Suprapubic skin (tissue), 4 donors: Measurements from ENCODE around the gene SWI5. TPM values are rescaled to one million over a fixed set of nuclear protein-coding genes. Genes with fewer than 3 reads are reported as not detected.
"Not testable (repeated sequence)": the region's sequence is repeated elsewhere in the genome, so short reads cannot be mapped to it uniquely, and the experiment has no call there.

Experiments used
- DNase-seq, 2 donors: peaks; one replicate each; pipeline ENCODE4 v3.0.0-alpha.2; 2019; ENCODE audit warnings: low spot score in 2 of 2
- H3K27ac ChIP-seq: fragments of 200-600 bp; sonication (generic); one replicate; pipeline ENCODE4 v1.5.1; 2019
- H3K27me3 ChIP-seq: fragments of 200-600 bp; sonication (generic); one replicate; pipeline ENCODE4 v1.5.1; 2019
- H3K36me3 ChIP-seq: fragments of 200-600 bp; sonication (generic); one replicate; pipeline ENCODE4 v1.5.1; 2019
- H3K4me1 ChIP-seq: fragments of 200-600 bp; sonication (generic); one replicate; pipeline ENCODE4 v1.5.1; 2019
- H3K4me3 ChIP-seq: fragments of 200-600 bp; sonication (generic); one replicate; pipeline ENCODE4 v1.5.1; 2019; ENCODE audit warnings: mild to moderate bottlenecking
- H3K9me3 ChIP-seq: fragments of 200-600 bp; sonication (generic); one replicate; pipeline ENCODE4 v1.5.1; 2019
- EP300 ChIP-seq: sonication (generic); formaldehyde crosslinking; IDR thresholded peaks from one replicate; pipeline ENCODE4 v1.6.1; 2017; ENCODE audit warnings: antibody characterized with exemption
- POLR2A ChIP-seq, 2 donors: fragments of 450-650 bp; IDR thresholded peaks; one replicate each; pipeline ENCODE4 v1.6.1; 2017; ENCODE audit warnings: antibody characterized with exemption in 2 of 2, mild to moderate bottlenecking in 2 of 2, moderate library complexity in 2 of 2
- POLR2AphosphoS5 ChIP-seq, 3 donors: sonication (generic); formaldehyde crosslinking; IDR thresholded peaks; one replicate each; pipeline ENCODE4 v1.6.1; 2017; ENCODE audit warnings: antibody characterized with exemption in 3 of 3
- WGBS: methylation state at CpG from one replicate; pipeline ENCODE4 v1.1.5; 2018; 5-methylcytosine and 5-hydroxymethylcytosine counted together
- total RNA-seq, 4 donors: library from RNA; depleted of rRNA; stranded (reverse); fragments of >200 nt; gene quantifications; one replicate each; pipeline ENCODE4 v1.1.0, GENCODE V29; 2016
- TF ChIP-seq, protein P1 (sequence below), 2 donors: fragments of 200-600 bp in 1 of 2; fragments of 450-650 bp in 1 of 2; sonication (generic) in 1 of 2; IDR thresholded peaks; one replicate each; pipeline ENCODE4 v1.5.1; 2016 to 2019; ENCODE audit warnings: antibody characterized with exemption in 2 of 2, mild to moderate bottlenecking in 1 of 2, moderate library complexity in 1 of 2

Gene SWI5
- total RNA-seq: 10 to 100 TPM; 21.1 to 35.3 (median 22.2) TPM

GRCh38 chr9:128276008-128276573 is at the start of gene SWI5:
TSS of gene SWI5 (plus strand) at chr9:128276276.
- H3K4me1 ChIP-seq: peaks cover 43% of the 10 kb centered on the region
- peak; percentile 100 for DNase-seq
- peaks cover 16% of the 10 kb centered on the region for H3K36me3 ChIP-seq
- peak within 1 kb of the TSS; percentile 89 for H3K27ac ChIP-seq
- 0% methylated on average over 32 of the region's 38 CpGs for WGBS
- no peaks in the 10 kb centered on the region for H3K27me3 ChIP-seq
- TF ChIP-seq POLR2AphosphoS5 (IDR thresholded peaks at IDR 0.05) (peak; percentile 11 to 85 (median 14)), POLR2A (IDR thresholded peaks at IDR 0.05) (peak; percentile 58 to 87), EP300 (no peak)
- TF ChIP-seq, protein P1, sequence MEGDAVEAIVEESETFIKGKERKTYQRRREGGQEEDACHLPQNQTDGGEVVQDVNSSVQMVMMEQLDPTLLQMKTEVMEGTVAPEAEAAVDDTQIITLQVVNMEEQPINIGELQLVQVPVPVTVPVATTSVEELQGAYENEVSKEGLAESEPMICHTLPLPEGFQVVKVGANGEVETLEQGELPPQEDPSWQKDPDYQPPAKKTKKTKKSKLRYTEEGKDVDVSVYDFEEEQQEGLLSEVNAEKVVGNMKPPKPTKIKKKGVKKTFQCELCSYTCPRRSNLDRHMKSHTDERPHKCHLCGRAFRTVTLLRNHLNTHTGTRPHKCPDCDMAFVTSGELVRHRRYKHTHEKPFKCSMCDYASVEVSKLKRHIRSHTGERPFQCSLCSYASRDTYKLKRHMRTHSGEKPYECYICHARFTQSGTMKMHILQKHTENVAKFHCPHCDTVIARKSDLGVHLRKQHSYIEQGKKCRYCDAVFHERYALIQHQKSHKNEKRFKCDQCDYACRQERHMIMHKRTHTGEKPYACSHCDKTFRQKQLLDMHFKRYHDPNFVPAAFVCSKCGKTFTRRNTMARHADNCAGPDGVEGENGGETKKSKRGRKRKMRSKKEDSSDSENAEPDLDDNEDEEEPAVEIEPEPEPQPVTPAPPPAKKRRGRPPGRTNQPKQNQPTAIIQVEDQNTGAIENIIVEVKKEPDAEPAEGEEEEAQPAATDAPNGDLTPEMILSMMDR (IDR thresholded peaks at IDR 0.05): no peak
- no peaks in the 10 kb centered on the region for H3K9me3 ChIP-seq
- peak within 1 kb of the TSS; percentile 82 for H3K4me3 ChIP-seq

GRCh38 chr9:128226412-128226801 is 49.7 kb upstream of the SWI5 start:
- Histone ChIP-seq H3K27ac (no peak overlapping the region), H3K27me3 (no peaks in the 10 kb centered on the region), H3K9me3 (no peaks in the 10 kb centered on the region), H3K4me3 (no peak overlapping the region), H3K36me3 (peaks cover 12% of the 10 kb centered on the region), H3K4me1 (no peaks in the 10 kb centered on the region)
- TF ChIP-seq, protein P1 (IDR thresholded peaks at IDR 0.05): no peak
- no peak for TF ChIP-seq EP300
- no peak for TF ChIP-seq POLR2AphosphoS5 (IDR thresholded peaks at IDR 0.05)
- no peak for TF ChIP-seq POLR2A (IDR thresholded peaks at IDR 0.05)
- no peak for DNase-seq
- WGBS: 89% methylated on average over 5 of the region's 5 CpGs

DNA sequence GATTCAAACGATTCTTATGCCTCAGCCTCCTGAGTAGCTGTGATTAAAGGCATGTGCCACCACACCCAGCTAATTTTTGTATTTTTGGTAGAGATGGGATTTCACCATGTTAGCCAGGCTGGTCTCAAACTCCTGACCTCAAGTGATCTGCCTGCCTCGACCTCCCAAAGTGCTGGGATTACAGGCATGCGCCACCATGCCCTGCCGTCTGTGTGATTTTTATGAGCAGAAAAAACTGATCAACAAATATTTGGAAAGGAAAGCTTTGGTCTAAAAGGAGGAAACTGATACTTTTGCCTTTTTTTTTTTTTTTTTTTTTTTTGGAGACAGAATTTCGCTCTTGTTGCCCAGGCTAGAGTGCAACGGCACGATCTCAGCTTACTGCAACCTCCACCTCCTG is 45.2 kb upstream of the SWI5 start:
- H3K9me3 ChIP-seq, H3K27me3 ChIP-seq, DNase-seq, H3K4me3 ChIP-seq, H3K4me1 ChIP-seq, H3K36me3 ChIP-seq: not testable (repeated sequence)
- 68% methylated on average over 7 of the region's 7 CpGs for WGBS
- H3K27ac ChIP-seq: peak overlapping the region; percentile 66

DNA sequence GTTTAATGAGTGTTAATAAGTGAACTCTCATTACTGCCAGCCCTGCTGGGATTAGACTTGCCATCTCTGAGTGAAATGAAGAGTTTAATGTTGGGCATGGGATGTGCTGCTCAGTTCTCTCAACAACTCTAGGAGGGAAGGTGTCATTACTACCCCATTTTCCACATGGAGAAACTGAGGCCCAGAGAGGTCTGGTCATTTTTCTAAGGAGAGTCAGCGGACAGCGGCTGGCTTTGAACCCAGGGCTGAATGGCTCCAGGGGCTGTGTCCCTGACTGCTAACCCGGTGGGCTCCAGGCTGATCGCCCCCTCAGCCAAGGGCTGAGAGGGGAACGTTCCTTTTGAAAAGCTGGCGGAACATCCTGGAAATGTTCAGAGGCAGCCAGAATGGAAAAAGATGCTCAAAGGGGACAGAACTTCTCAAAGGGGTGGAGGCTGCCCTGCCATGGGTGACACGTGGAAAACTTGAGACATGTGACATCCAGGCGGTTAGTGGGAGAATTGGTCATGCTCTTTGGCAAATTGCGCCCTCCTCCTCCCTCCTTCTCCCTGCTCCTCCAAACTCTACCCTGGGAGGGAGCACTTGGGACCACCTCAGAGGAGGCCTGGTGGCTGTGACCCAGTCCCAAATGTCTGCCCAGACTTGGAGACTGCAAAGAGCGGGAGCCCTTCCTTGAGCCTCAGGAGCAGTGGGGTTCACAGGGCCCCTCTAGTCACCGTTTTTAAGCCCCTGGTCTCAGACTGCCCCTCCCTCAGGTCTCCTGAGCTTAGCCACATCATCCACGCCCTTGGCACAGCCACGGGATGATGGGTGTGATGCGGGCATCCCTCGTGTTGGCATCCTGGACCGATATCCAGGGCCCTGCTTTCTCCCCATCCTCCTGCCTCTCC is 44.2 kb upstream of the SWI5 start:
- Histone ChIP-seq H3K27me3 (no peaks in the 10 kb centered on the region), H3K9me3 (no peaks in the 10 kb centered on the region), H3K4me1 (peaks cover 6% of the 10 kb centered on the region), H3K27ac (peak overlapping the region; percentile 66), H3K4me3 (no peak overlapping the region), H3K36me3 (no peaks in the 10 kb centered on the region)
- 57% methylated on average over 13 of the region's 16 CpGs for WGBS
- peak in 1 of 2 donors; percentile 91 for DNase-seq
- peak in 1 of 3 donors; percentile 47 for TF ChIP-seq POLR2AphosphoS5 (IDR thresholded peaks at IDR 0.05)
- TF ChIP-seq, protein P1 (IDR thresholded peaks at IDR 0.05): no peak
- TF ChIP-seq EP300: no peak
- TF ChIP-seq POLR2A (IDR thresholded peaks at IDR 0.05): no peak

DNA sequence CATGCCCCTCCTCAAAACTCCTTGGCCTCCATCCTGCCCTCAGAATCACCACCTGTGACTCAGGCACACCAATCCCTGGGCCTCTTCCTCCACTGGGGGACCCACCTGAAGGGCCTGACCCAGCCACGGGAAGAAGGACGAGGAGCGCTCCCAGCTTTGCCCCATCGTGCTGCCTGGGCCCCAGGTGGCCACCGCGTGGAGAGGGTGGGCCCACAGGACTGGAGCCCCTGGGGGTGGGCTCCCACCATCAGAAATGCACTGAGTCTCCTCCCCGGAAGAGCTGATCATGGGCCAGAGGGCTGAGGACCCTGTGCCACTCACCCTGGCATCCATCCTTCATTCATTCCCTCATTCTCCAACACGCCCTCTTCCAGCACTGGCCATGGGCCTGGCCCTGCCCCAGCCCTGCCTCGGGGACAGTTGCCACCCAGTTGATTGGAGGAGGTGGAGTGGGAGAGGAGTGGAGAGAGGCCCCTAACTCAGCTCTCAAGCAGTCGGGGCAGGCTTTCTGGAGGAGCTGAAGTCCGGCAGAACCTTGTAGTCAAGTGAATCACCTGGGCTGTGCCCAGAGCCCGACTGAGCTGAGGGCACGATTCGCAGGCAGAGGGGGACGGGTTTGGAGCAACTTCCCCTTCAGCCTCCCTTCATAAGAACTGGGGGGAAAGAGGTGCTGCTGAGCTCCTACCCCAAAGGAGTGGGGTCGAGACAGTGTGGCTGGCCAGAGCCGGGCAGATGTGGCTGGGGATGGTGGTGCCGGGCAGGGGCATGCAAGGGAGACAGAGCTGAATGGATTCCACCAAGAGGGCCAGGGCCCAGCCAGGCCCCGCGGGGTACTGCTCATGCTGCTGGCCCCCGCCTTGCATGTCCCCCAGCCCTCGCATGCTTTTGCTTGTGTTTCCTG is 43.3 kb upstream of the SWI5 start:
- 77% methylated on average over 17 of the region's 22 CpGs for WGBS
- DNase-seq: no peak

More for the DNA sequence above, 43.3 kb upstream of the SWI5 start:
- TF ChIP-seq POLR2AphosphoS5 (IDR thresholded peaks at IDR 0.05): no peak
- TF ChIP-seq EP300: no peak
- TF ChIP-seq POLR2A (IDR thresholded peaks at IDR 0.05): no peak
- TF ChIP-seq, protein P1 (IDR thresholded peaks at IDR 0.05): no peak
- H3K4me3 ChIP-seq: no peak overlapping the region
- peak overlapping the region; percentile 66 for H3K27ac ChIP-seq
- no peaks in the 10 kb centered on the region for H3K9me3 ChIP-seq
- no peaks in the 10 kb centered on the region for H3K27me3 ChIP-seq
- H3K36me3 ChIP-seq: no peaks in the 10 kb centered on the region
- peaks cover 6% of the 10 kb centered on the region for H3K4me1 ChIP-seq
